Eye (tissue), 1 donor: ENCODE data around the gene PDE7B.
A peak's percentile ranks its signal among the peaks of the same experiment; 100 is the strongest.
"Not testable (repeated sequence)": the region's sequence is repeated elsewhere in the genome, so short reads cannot be mapped to it uniquely, and the experiment has no call there.

Experiments used
- DNase-seq: peaks from one replicate; pipeline ENCODE4 v3.0.0-alpha.2; 2015

The PDE7B gene

GRCh38 chr6:136117081-136117480 lies 265.6 kb downstream of the PDE7B start:
- no peak for DNase-seq

- no peak for DNase-seq
Observed at GRCh38 chr6:136118787-136119186, 267.3 kb downstream of the PDE7B start.

GRCh38 chr6:136123468-136123867 lies 272.0 kb downstream of the PDE7B start:
- no peak for DNase-seq

GRCh38 chr6:136125585-136125984 lies 274.1 kb downstream of the PDE7B start:
- no peak for DNase-seq

- peak; percentile 84 for DNase-seq
Observed at GRCh38 chr6:136127873-136128272, 276.4 kb downstream of the PDE7B start.

GRCh38 chr6:136129365-136129764 lies 277.9 kb downstream of the PDE7B start:
- no peak for DNase-seq

GRCh38 chr6:136134268-136134667 lies 282.8 kb downstream of the PDE7B start:
- DNase-seq = no peak

- no peak for DNase-seq
Observed at GRCh38 chr6:136134751-136135150, 283.2 kb downstream of the PDE7B start.

- DNase-seq = no peak
Observed at GRCh38 chr6:136136274-136136673, 284.8 kb downstream of the PDE7B start.

- peak; percentile 50 for DNase-seq
Observed at GRCh38 chr6:136137008-136137692, 285.6 kb downstream of the PDE7B start.

GRCh38 chr6:136137739-136138402 lies 286.4 kb downstream of the PDE7B start:
- DNase-seq = no peak

- not testable (repeated sequence) for DNase-seq
Observed at GRCh38 chr6:136139111-136139510, 287.6 kb downstream of the PDE7B start.

- DNase-seq = no peak
Observed at GRCh38 chr6:136144251-136145023, 292.9 kb downstream of the PDE7B start.

- DNase-seq = no peak
Observed at GRCh38 chr6:136146130-136146529, 294.6 kb downstream of the PDE7B start.

GRCh38 chr6:136147342-136147741 lies 295.8 kb downstream of the PDE7B start:
- no peak for DNase-seq

GRCh38 chr6:136148051-136148450 lies 296.6 kb downstream of the PDE7B start:
- no peak for DNase-seq

GRCh38 chr6:136148523-136148922 lies 297.0 kb downstream of the PDE7B start:
- no peak for DNase-seq

- no peak for DNase-seq
Observed at GRCh38 chr6:136149311-136149710, 297.8 kb downstream of the PDE7B start.

GRCh38 chr6:136150961-136151360 lies 299.5 kb downstream of the PDE7B start:
- no peak for DNase-seq

GRCh38 chr6:136153707-136154375 lies 302.3 kb downstream of the PDE7B start:
- no peak for DNase-seq

GRCh38 chr6:136155191-136155590 lies 303.7 kb downstream of the PDE7B start:
- no peak for DNase-seq

GRCh38 chr6:136157743-136158142 lies 306.2 kb downstream of the PDE7B start:
- no peak for DNase-seq

GRCh38 chr6:136158387-136158821 lies 306.9 kb downstream of the PDE7B start:
- no peak for DNase-seq
